Measurements from ENCODE around the gene TPRKB. TPM values are rescaled to one million over a fixed set of nuclear protein-coding genes. Genes with fewer than 3 reads are reported as not detected.
"Not testable (repeated sequence)": the region's sequence is repeated elsewhere in the genome, so short reads cannot be mapped to it uniquely, and the experiment has no call there.

The TPRKB gene
- total and polyA plus RNA-seq, 2 donors (not counting 1 experiment from before 2014, with no cell fraction given), result 24.3 to 31.2 TPM

- no peaks in the 10 kb centered on the region for H3K9me3 ChIP-seq (ENCODE audit: control extremely low read depth in 1 of 3, control insufficient read depth in 2 of 3, insufficient read depth in 1 of 3, low read length in 2 of 3)
- Mint-ChIP-seq H3K4me1 (no peaks in the 10 kb centered on the region), H3K27me3 (peaks cover 59% of the 10 kb centered on the region), H3K4me3 (no peak overlapping the region), H3K27ac (no peak overlapping the region), H3K9me3 (ENCODE audit: insufficient read depth) (no peaks in the 10 kb centered on the region)
- no peaks in the 10 kb centered on the region for H3K36me3 ChIP-seq (replicated peaks in 1 of 2; ENCODE audit: control extremely low read depth in 1 of 2, control insufficient read depth in 1 of 2, extremely low read depth in 1 of 2, insufficient read depth in 2 of 2, low read length in 1 of 2)
- 7% methylated on average over 4 of the region's 6 CpGs for WGBS (ENCODE audit: insufficient coverage)
- H3K4me1 ChIP-seq (ENCODE audit: control insufficient read depth in 2 of 2, insufficient read depth in 2 of 2, low read length in 2 of 2), result no peaks in the 10 kb centered on the region
- CTCF ChIA-PET, result no interaction called here
- no peaks in the 10 kb centered on the region for H3K79me2 ChIP-seq (ENCODE audit: control insufficient read depth, insufficient read depth, low read length)
- peaks cover 0 to 23% (median 2%) of the 10 kb centered on the region in 4 experiments for H3K27me3 ChIP-seq (replicated peaks in 1 of 4; ENCODE audit: control extremely low read depth in 1 of 4, control insufficient read depth in 3 of 4, insufficient read depth in 4 of 4, low read length in 3 of 4)
- H3K9ac ChIP-seq (ENCODE audit: low read length), result no peak overlapping the region
- no peak overlapping the region for H3K4me2 ChIP-seq (replicated peaks; ENCODE audit: low read depth, low read length, poor library complexity, severe bottlenecking)
- no peak overlapping the region for H2AFZ ChIP-seq (ENCODE audit: insufficient read depth, low read depth, low read length, poor library complexity, severe bottlenecking)
- no peak overlapping the region for H3K27ac ChIP-seq (ENCODE audit: low read length in 2 of 2)
- POLR2A ChIA-PET, result no interaction called here
- ATAC-seq (ENCODE audit: low read depth) (no peak), DNase-seq (no peak)
- H3K4me3 ChIP-seq (ENCODE audit: control extremely low read depth in 1 of 5, extremely low read depth in 1 of 5, insufficient read depth in 1 of 5, low read depth in 2 of 5, low read length in 4 of 5), result no peak overlapping the region
- no peaks in the 10 kb centered on the region for H4K20me1 ChIP-seq (ENCODE audit: control insufficient read depth, insufficient read depth, low read length, poor library complexity, severe bottlenecking)
- intact Hi-C loops (cut with micrococcal nuclease), result no loop called here
- no peak for TF ChIP-seq CTCF (IDR thresholded peaks at IDR 0.05)
- no peak for TF ChIP-seq EZH2 (IDR thresholded peaks at IDR 0.05; ENCODE audit: borderline replicate concordance, insufficient read depth, low read depth, low read length, poor library complexity, severe bottlenecking)
These were observed 32.9 kb downstream of the TPRKB start for GRCh38 chr2:73704285-73704684.

GRCh38 chr2:73703675-73704074 is 33.5 kb downstream of the TPRKB start:
- Histone ChIP-seq H3K79me2 (ENCODE audit: control insufficient read depth, insufficient read depth, low read length) (no peaks in the 10 kb centered on the region), H3K4me3 (ENCODE audit: control extremely low read depth in 1 of 5, extremely low read depth in 1 of 5, insufficient read depth in 1 of 5, low read depth in 2 of 5, low read length in 4 of 5) (no peak overlapping the region), H4K20me1 (ENCODE audit: control insufficient read depth, insufficient read depth, low read length, poor library complexity, severe bottlenecking) (no peaks in the 10 kb centered on the region), H3K9ac (ENCODE audit: low read length) (no peak overlapping the region), H3K4me1 (ENCODE audit: control insufficient read depth in 2 of 2, insufficient read depth in 2 of 2, low read length in 2 of 2) (no peaks in the 10 kb centered on the region), H3K4me2 (replicated peaks; ENCODE audit: low read depth, low read length, poor library complexity, severe bottlenecking) (no peak overlapping the region), H3K27me3 (replicated peaks in 1 of 4; ENCODE audit: control extremely low read depth in 1 of 4, control insufficient read depth in 3 of 4, insufficient read depth in 4 of 4, low read length in 3 of 4) (peaks cover 0 to 23% (median 2%) of the 10 kb centered on the region in 4 experiments), H3K9me3 (ENCODE audit: control extremely low read depth in 1 of 3, control insufficient read depth in 2 of 3, insufficient read depth in 1 of 3, low read length in 2 of 3) (peaks cover 0 to 4% (median 0%) of the 10 kb centered on the region in 3 donors), H2AFZ (ENCODE audit: insufficient read depth, low read depth, low read length, poor library complexity, severe bottlenecking) (no peak overlapping the region), H3K27ac (ENCODE audit: low read length in 2 of 2) (no peak overlapping the region), H3K36me3 (replicated peaks in 1 of 2; ENCODE audit: control extremely low read depth in 1 of 2, control insufficient read depth in 1 of 2, extremely low read depth in 1 of 2, insufficient read depth in 2 of 2, low read length in 1 of 2) (no peaks in the 10 kb centered on the region)
- intact Hi-C loops (cut with micrococcal nuclease), result no loop called here
- DNase-seq (no peak), ATAC-seq (ENCODE audit: low read depth) (no peak)
- TF ChIP-seq EZH2 (IDR thresholded peaks at IDR 0.05; ENCODE audit: borderline replicate concordance, insufficient read depth, low read depth, low read length, poor library complexity, severe bottlenecking) (no peak), CTCF (IDR thresholded peaks at IDR 0.05) (no peak)
- Mint-ChIP-seq H3K9me3 (ENCODE audit: insufficient read depth) (no peaks in the 10 kb centered on the region), H3K4me3 (no peak overlapping the region), H3K27me3 (peaks cover 60% of the 10 kb centered on the region), H3K27ac (no peak overlapping the region), H3K4me1 (no peaks in the 10 kb centered on the region)
- ChIA-PET CTCF (no interaction called here), POLR2A (no interaction called here)
- WGBS (ENCODE audit: insufficient coverage), result 94% methylated on average over 5 of the region's 5 CpGs

- H3K79me2 ChIP-seq (ENCODE audit: control insufficient read depth, insufficient read depth, low read length); H3K9me3 Mint-ChIP-seq (ENCODE audit: insufficient read depth); DNase-seq; intact Hi-C loops (cut with micrococcal nuclease); H3K36me3 ChIP-seq (replicated peaks in 1 of 2; ENCODE audit: control extremely low read depth in 1 of 2, control insufficient read depth in 1 of 2, extremely low read depth in 1 of 2, insufficient read depth in 2 of 2, low read length in 1 of 2); CTCF ChIA-PET; H3K9ac ChIP-seq (ENCODE audit: low read length); H3K4me3 Mint-ChIP-seq; H4K20me1 ChIP-seq (ENCODE audit: control insufficient read depth, insufficient read depth, low read length, poor library complexity, severe bottlenecking); H3K4me1 Mint-ChIP-seq; H3K4me3 ChIP-seq (ENCODE audit: control extremely low read depth in 1 of 5, extremely low read depth in 1 of 5, insufficient read depth in 1 of 5, low read depth in 2 of 5, low read length in 4 of 5); H2AFZ ChIP-seq (ENCODE audit: insufficient read depth, low read depth, low read length, poor library complexity, severe bottlenecking); H3K4me2 ChIP-seq (replicated peaks; ENCODE audit: low read depth, low read length, poor library complexity, severe bottlenecking); H3K4me1 ChIP-seq (ENCODE audit: control insufficient read depth in 2 of 2, insufficient read depth in 2 of 2, low read length in 2 of 2); H3K27ac Mint-ChIP-seq; POLR2A ChIA-PET; ATAC-seq (ENCODE audit: low read depth); H3K27ac ChIP-seq (ENCODE audit: low read length in 2 of 2): not testable (repeated sequence)
- Histone ChIP-seq H3K9me3 (ENCODE audit: control extremely low read depth in 1 of 3, control insufficient read depth in 2 of 3, insufficient read depth in 1 of 3, low read length in 2 of 3) (peaks cover 0 to 11% (median 0%) of the 10 kb centered on the region in 3 donors), H3K27me3 (replicated peaks in 1 of 4; ENCODE audit: control extremely low read depth in 1 of 4, control insufficient read depth in 3 of 4, insufficient read depth in 4 of 4, low read length in 3 of 4) (peaks cover 0 to 21% (median 2%) of the 10 kb centered on the region in 4 experiments)
- no CpG with 5 or more reads among the region's 3 CpGs for WGBS (ENCODE audit: insufficient coverage)
- H3K27me3 Mint-ChIP-seq, result peaks cover 59% of the 10 kb centered on the region
These were observed 34.2 kb downstream of the TPRKB start for GRCh38 chr2:73702852-73703493.
